Sigmoid colon (tissue), 4 donors: ENCODE measurements around the gene APBA1.

Source experiments
- CTCF ChIP-seq, 4 experiments: fragments of 450-650 bp in 3 of 4; fragments of 200-600 bp in 1 of 4; IDR thresholded peaks; one replicate each; pipeline ENCODE4 v1.5.1; 2016 to 2019; ENCODE audit warnings: antibody characterized with exemption in 4 of 4, mild to moderate bottlenecking in 3 of 4, moderate library complexity in 2 of 4
- EP300 ChIP-seq, 4 donors: sonication (generic); formaldehyde crosslinking; IDR thresholded peaks; one replicate each; pipeline ENCODE4 v1.6.1; 2017; ENCODE audit warnings: antibody characterized with exemption in 4 of 4
- POLR2A ChIP-seq, 2 donors: fragments of 450-650 bp; IDR thresholded peaks; one replicate each; pipeline ENCODE4 v1.6.1; 2016; ENCODE audit warnings: antibody characterized with exemption in 2 of 2, mild to moderate bottlenecking in 2 of 2, moderate library complexity in 2 of 2
- POLR2AphosphoS5 ChIP-seq, 4 donors: sonication (generic); formaldehyde crosslinking; IDR thresholded peaks; one replicate each; pipeline ENCODE4 v1.6.1; 2017; ENCODE audit warnings: antibody characterized with exemption in 4 of 4

GRCh38 chr9:69465473-69465872 is 206.7 kb downstream of the APBA1 start:
- TF ChIP-seq POLR2A (IDR thresholded peaks at IDR 0.05) (no peak), CTCF (IDR thresholded peaks at IDR 0.05) (no peak), EP300 (IDR thresholded peaks at IDR 0.05) (no peak), POLR2AphosphoS5 (IDR thresholded peaks at IDR 0.05) (peak in 2 of 4 donors; percentile 13 to 25)
